Astrocyte (in vitro differentiated cells and primary cell): Measurements from ENCODE around the gene PTPRQ. TPM values are rescaled to one million over a fixed set of nuclear protein-coding genes. Genes with fewer than 3 reads are reported as not detected.

Experiments used
- DNase-seq: peaks from one replicate; pipeline ENCODE4 v3.0.0-alpha.2; 2010; ENCODE audit warnings: low read depth
- FAIRE-seq: peaks from 2 replicates; lab custom pipeline; 2011; peaks lifted over from hg19 to GRCh38; lab: Jason Lieb, UNC
- H2AFZ ChIP-seq: 2 replicates; pipeline ENCODE4 v1.6.0; 2012; ENCODE audit warnings: low read depth, low read length, inconsistent platforms
- H3K27ac ChIP-seq: 2 replicates; pipeline ENCODE4 v1.5.1; 2011; ENCODE audit warnings: low read depth, low read length, inconsistent platforms
- H3K27me3 ChIP-seq: 2 replicates; pipeline ENCODE4 v1.6.0; 2011; ENCODE audit warnings: low read length, inconsistent platforms; ENCODE audit not compliant: insufficient read depth
- H3K36me3 ChIP-seq: 2 replicates; pipeline ENCODE4 v1.5.1; 2011; ENCODE audit warnings: low read length, inconsistent platforms; ENCODE audit not compliant: insufficient read depth
- H3K4me1 ChIP-seq: 2 replicates; pipeline ENCODE4 v1.5.1; 2011; ENCODE audit warnings: low read length, inconsistent platforms; ENCODE audit not compliant: insufficient read depth
- H3K4me2 ChIP-seq: 2 replicates; pipeline ENCODE4 v1.6.0; 2012; ENCODE audit warnings: low read length, inconsistent platforms
- H3K4me3 ChIP-seq: 2 replicates; pipeline ENCODE4 v1.5.1; 2011; ENCODE audit warnings: low read depth, mild to moderate bottlenecking, low read length, inconsistent platforms; ENCODE audit not compliant: insufficient read depth
- H3K79me2 ChIP-seq: 2 replicates; pipeline ENCODE4 v1.6.0; 2012; ENCODE audit warnings: mild to moderate bottlenecking, low read length, inconsistent platforms; ENCODE audit not compliant: insufficient read depth
- H3K9ac ChIP-seq: 2 replicates; pipeline ENCODE4 v1.6.0; 2012; ENCODE audit warnings: mild to moderate bottlenecking, low read length, inconsistent platforms
- H3K9me3 ChIP-seq: 2 replicates; pipeline ENCODE4 v1.5.1; 2012; ENCODE audit warnings: low read depth, mild to moderate bottlenecking, low read length, inconsistent platforms; ENCODE audit not compliant: insufficient read depth
- H4K20me1 ChIP-seq: 2 replicates; pipeline ENCODE4 v1.6.0; 2012; ENCODE audit warnings: low read length, inconsistent platforms; ENCODE audit not compliant: insufficient read depth
- H3K27ac Mint-ChIP-seq: one replicate; pipeline ENCODE4 v1.8.0; 2021; ENCODE audit warnings: mild to moderate bottlenecking, mixed read lengths; ENCODE audit not compliant: unreplicated experiment
- H3K27me3 Mint-ChIP-seq: one replicate; pipeline ENCODE4 v1.8.0; 2021; ENCODE audit warnings: low read depth, mixed read lengths; ENCODE audit not compliant: unreplicated experiment
- H3K36me3 Mint-ChIP-seq: one replicate; pipeline ENCODE4 v1.8.0; 2021; ENCODE audit warnings: low read depth, mixed read lengths; ENCODE audit not compliant: unreplicated experiment
- H3K4me1 Mint-ChIP-seq: one replicate; pipeline ENCODE4 v1.8.0; 2021; ENCODE audit warnings: low read depth, mixed read lengths; ENCODE audit not compliant: unreplicated experiment
- H3K4me3 Mint-ChIP-seq: one replicate; pipeline ENCODE4 v1.8.0; 2021; ENCODE audit warnings: mild to moderate bottlenecking, moderate library complexity, mixed read lengths; ENCODE audit not compliant: unreplicated experiment
- H3K9me3 Mint-ChIP-seq: one replicate; pipeline ENCODE4 v1.8.0; 2021; ENCODE audit warnings: mild to moderate bottlenecking, mixed read lengths; ENCODE audit not compliant: unreplicated experiment
- EZH2 ChIP-seq: IDR thresholded peaks from 2 replicates; pipeline ENCODE4 v1.6.1; 2012; ENCODE audit warnings: mild to moderate bottlenecking, low read length, inconsistent platforms; ENCODE audit not compliant: insufficient read depth
- total RNA-seq: library from RNA; stranded (reverse); gene quantifications from 2 replicates; pipeline ENCODE4 v1.2.1, GENCODE V29; 2021
- TF ChIP-seq, protein P1 (sequence below): IDR thresholded peaks from 2 replicates; pipeline ENCODE4 v1.5.1; 2011; ENCODE audit warnings: low read depth, mild to moderate bottlenecking, inconsistent platforms, low read length, moderate library complexity; ENCODE audit not compliant: insufficient read depth

PTPRQ gene
- total RNA-seq, 1 donor from 2014 or later, result 0.18 TPM

DNA sequence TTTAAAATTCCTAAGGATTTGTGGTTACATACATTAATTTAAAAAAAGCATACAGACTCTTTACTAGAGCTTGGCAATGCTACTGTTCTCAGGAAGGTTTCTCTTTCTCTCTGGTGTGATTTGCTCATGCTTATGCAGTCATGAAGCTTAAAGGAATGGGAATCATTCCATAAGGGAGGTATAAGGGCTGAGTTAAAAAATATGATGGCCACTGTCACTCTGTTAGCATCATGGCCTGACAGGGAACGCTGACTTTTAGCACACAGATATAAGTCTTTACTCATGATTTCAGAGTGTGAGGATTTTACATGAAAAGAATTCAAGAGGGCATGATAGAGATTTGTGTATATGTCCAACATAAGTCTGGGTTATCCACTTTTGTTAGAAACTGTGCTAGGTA lies 276.5 kb downstream of the PTPRQ start:
- Mint-ChIP-seq H3K36me3 (no peaks in the 10 kb centered on the region), H3K9me3 (peaks cover 7% of the 10 kb centered on the region), H3K27ac (no peak overlapping the region), H3K4me1 (no peaks in the 10 kb centered on the region), H3K27me3 (peaks cover 21% of the 10 kb centered on the region), H3K4me3 (no peak overlapping the region)
- no peak for FAIRE-seq
- no peak for DNase-seq
- H3K4me1 ChIP-seq, result no peaks in the 10 kb centered on the region
- H3K9ac ChIP-seq, result no peak overlapping the region
- no peak overlapping the region for H2AFZ ChIP-seq
- H4K20me1 ChIP-seq, result no peaks in the 10 kb centered on the region
- no peak overlapping the region for H3K4me2 ChIP-seq
- TF ChIP-seq EZH2, result no peak
- TF ChIP-seq, protein P1, sequence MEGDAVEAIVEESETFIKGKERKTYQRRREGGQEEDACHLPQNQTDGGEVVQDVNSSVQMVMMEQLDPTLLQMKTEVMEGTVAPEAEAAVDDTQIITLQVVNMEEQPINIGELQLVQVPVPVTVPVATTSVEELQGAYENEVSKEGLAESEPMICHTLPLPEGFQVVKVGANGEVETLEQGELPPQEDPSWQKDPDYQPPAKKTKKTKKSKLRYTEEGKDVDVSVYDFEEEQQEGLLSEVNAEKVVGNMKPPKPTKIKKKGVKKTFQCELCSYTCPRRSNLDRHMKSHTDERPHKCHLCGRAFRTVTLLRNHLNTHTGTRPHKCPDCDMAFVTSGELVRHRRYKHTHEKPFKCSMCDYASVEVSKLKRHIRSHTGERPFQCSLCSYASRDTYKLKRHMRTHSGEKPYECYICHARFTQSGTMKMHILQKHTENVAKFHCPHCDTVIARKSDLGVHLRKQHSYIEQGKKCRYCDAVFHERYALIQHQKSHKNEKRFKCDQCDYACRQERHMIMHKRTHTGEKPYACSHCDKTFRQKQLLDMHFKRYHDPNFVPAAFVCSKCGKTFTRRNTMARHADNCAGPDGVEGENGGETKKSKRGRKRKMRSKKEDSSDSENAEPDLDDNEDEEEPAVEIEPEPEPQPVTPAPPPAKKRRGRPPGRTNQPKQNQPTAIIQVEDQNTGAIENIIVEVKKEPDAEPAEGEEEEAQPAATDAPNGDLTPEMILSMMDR, result no peak
- H3K27me3 ChIP-seq, result peaks cover 13% of the 10 kb centered on the region
- H3K9me3 ChIP-seq, result no peaks in the 10 kb centered on the region
- no peaks in the 10 kb centered on the region for H3K79me2 ChIP-seq
- H3K27ac ChIP-seq, result no peak overlapping the region
- no peak overlapping the region for H3K4me3 ChIP-seq
- no peaks in the 10 kb centered on the region for H3K36me3 ChIP-seq

DNA sequence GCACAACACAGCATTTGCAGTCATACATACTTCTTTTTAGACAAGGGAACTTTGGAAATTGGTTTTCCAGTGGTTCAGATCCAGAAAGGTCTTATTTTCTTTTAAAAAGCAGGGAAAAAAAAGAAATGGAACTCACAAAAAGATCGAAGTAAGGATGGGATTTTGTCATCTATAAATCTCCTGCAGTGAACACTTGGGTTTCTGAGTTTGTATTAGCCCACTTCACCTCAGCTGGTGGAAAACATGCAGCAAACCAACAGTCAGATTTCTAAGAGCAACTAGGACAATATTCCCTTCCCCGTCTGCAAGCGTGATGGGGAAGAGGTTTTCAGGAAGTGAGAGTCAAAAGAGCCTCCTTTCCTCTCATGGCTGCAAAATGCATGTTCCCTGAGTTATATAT lies 277.3 kb downstream of the PTPRQ start:
- H3K27me3 Mint-ChIP-seq, result peaks cover 13% of the 10 kb centered on the region
- H2AFZ ChIP-seq, result no peak overlapping the region
- H3K27ac ChIP-seq, result no peak overlapping the region
- peaks cover 6% of the 10 kb centered on the region for H3K27me3 ChIP-seq
- no peak for DNase-seq
- H3K79me2 ChIP-seq, result no peaks in the 10 kb centered on the region
- no peaks in the 10 kb centered on the region for H3K9me3 ChIP-seq
- no peaks in the 10 kb centered on the region for H3K36me3 Mint-ChIP-seq
- no peaks in the 10 kb centered on the region for H4K20me1 ChIP-seq
- no peak overlapping the region for H3K4me3 Mint-ChIP-seq
- H3K36me3 ChIP-seq, result no peaks in the 10 kb centered on the region
- H3K9me3 Mint-ChIP-seq, result peaks cover 5% of the 10 kb centered on the region
- no peak for FAIRE-seq
- TF ChIP-seq EZH2, result no peak
- TF ChIP-seq, protein P1, result no peak
- no peak overlapping the region for H3K27ac Mint-ChIP-seq
- H3K4me1 Mint-ChIP-seq, result no peaks in the 10 kb centered on the region
- no peak overlapping the region for H3K4me2 ChIP-seq
- H3K4me1 ChIP-seq, result no peaks in the 10 kb centered on the region
- H3K9ac ChIP-seq, result no peak overlapping the region
- no peak overlapping the region for H3K4me3 ChIP-seq
